HG03565 (cell line): ENCODE data around the gene TMEM219.
A peak's percentile ranks its signal among the peaks of the same experiment; 100 is the strongest.
"Not testable (repeated sequence)": the region's sequence is repeated elsewhere in the genome, so short reads cannot be mapped to it uniquely, and the experiment has no call there.

ENCODE experiments used
- ATAC-seq: cut with Tn5 transposase; IDR thresholded peaks from one replicate; pipeline ENCODE4 v1.9.1; 2021; ENCODE audit warnings: mild to moderate bottlenecking, moderate library complexity; ENCODE audit not compliant: unreplicated experiment

Gene TMEM219

DNA sequence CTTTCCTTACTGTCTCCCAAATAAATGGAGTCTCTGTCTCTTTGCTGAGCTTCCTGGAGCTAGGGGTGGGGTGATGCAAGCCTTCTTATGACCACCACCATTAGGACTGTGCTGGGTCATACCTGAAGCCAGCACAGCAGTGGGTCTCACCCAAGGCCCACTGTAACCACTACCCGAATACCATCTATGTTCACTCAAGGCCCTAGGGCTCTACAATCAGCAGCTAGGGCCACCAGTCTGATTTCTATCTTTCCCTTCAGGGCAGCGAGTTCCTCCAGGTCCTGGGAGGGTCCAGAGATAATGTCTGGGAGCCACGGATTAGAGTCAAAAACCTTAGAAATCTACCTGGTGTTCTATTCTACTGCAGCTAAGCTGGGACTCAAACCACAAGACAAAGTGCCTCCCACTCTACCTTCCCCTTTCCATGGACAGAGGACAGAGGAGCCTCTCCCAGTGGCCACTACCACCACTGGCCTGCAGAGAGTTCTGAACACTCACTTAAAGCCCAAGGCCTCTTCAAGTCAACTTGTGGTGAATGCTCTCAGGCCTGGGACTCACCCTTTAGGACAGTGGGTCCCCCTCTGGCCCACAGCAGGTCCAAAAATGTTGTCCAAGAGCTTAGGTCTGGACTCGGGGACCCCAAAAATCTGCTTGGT lies 10.9 kb upstream of the TMEM219 start:
- ATAC-seq, result no peak

GRCh38 chr16:29951625-29952365 lies 10.1 kb upstream of the TMEM219 start:
- ATAC-seq, result no peak

DNA sequence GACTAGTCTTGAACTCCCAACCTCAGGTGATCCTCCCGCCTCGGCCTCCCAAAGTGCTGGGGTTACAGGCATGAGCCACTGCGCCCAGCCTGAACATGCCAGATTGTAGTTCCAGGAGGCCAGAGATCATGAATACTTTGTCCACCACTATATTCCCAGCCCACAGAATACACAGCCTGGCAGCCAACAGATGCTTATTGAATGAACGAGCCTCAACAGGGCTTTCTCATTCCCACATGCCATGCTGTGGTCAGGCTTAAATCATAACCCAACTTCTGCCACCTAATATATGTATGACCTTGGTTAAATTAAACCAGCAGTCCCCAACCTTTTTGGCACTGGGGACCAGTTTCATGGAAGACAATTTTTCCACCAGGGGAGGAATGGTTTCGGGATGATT lies 3.1 kb upstream of the TMEM219 start:
- ATAC-seq, result no peak

GRCh38 chr16:29959293-29959692 lies 2.6 kb upstream of the TMEM219 start:
- ATAC-seq, result no peak

GRCh38 chr16:29959821-29960220 lies 2.1 kb upstream of the TMEM219 start:
- ATAC-seq, result not testable (repeated sequence)

- no peak for ATAC-seq
Observed at GRCh38 chr16:29961127-29961478, 776 bp upstream of the TMEM219 start.

DNA sequence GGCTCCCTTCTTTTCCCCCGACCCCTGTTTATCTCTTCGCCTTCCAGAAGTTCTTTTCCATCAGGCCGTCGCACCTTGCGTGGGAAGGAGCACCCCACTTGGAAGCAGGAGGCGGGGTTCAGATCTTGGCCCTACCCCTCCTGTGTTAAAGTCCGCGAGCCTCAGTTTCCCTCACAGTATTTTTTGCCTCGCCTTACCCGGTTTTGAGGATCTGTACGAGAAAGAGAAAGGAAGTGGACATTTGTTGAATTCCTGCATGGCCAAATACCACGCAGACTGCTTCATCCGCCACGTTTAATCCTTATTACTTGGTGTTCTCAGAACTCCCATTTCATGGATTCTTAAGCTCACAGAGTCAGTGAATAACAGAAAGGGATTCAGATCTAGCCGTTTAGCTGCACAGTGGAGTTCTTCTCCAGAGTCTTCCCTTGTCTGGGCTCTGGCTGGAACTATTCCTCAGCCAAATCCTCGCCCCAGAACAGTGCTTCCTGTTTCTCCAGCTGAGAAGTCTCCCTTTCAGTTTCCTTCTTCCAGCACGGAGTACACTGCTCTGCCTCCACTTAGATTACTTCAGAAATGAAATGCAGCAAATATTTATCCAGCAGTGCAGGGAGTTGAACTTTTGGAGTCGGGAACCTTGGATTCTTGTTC lies 590 bp downstream of the TMEM219 start:
- no peak for ATAC-seq

DNA sequence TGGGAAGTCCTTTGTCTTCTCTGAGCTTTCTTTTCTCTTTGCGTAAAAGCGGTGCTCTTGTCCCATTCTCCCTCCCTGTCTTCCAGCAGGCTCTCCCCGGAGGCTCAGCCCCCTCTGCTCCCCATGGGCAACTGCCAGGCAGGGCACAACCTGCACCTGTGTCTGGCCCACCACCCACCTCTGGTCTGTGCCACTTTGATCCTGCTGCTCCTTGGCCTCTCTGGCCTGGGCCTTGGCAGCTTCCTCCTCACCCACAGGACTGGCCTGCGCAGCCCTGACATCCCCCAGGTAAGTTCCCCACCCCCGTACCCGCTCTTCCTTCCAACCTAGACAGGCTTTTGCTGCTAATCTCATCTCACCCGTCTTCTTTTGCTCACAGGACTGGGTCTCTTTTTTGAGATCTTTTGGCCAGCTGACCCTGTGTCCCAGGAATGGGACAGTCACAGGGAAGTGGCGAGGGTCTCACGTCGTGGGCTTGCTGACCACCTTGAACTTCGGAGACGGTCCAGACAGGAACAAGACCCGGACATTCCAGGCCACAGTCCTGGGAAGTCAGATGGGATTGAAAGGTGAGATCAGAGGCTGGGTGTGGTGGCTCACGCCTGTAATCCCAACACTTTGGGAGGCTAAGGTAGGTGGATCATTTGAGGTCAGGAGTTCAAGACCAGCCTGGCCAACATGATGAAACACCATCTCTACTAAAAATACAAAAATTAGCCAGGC lies 1.3 kb downstream of the TMEM219 start:
- ATAC-seq, result no peak

- no peak for ATAC-seq
Observed at GRCh38 chr16:29968205-29968604, 6.3 kb downstream of the TMEM219 start.

DNA sequence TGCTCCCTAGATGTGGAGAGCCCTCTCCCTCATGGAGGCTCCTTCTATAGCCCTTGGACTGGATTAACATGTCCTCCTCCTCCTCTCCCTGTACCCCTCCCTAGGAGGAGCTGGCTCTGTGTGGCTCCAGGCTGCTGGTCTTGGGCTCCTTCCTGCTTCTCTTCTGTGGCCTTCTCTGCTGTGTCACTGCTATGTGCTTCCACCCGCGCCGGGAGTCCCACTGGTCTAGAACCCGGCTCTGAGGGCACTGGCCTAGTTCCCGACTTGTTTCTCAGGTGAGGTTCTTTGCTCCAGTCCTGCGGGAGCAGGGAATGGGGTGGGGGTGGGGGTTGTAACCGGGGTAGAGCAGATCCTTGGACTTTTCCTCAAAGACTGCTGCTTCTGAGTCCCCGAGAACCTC lies 9.4 kb downstream of the TMEM219 start:
- no peak for ATAC-seq

DNA sequence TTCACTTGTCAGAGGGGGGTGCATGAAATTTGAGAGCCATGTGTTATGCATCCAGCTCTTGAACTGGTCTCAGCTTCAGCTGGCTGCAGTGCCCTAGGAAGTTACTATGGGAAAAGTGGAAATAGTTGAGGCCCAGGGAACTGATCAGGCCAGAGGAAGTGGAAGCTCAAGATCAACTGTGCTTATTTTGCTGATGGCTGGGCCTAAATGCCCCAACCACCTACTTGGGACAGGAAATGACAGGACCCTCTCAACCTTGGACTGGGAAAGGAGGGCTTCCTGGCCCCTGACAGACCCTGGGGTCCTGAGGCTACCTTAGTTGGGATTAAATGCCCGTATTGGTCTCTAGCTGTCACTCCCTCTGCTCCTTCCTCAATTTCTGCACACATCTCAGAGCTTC lies 10.6 kb downstream of the TMEM219 start:
- no peak for ATAC-seq

DNA sequence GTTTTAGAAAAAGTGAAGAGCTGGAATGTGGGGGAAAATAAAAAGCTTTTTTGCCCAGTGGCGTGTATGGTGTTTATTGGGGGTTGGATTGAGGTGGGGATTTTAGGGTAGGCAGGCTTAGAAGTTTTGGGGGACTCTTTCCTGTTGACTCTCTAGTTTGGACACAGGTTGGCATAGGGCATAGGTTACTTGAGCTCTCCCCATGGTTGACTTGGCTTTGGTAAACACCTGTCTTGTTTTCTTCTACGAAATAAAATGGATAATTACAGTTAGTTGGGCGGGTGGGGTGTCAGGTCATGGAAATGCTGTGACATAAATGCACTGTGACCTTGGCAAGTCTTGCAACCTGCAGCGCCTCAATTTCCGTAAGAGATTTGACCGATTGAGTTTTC lies 11.1 kb downstream of the TMEM219 start:
- ATAC-seq, result no peak

GRCh38 chr16:29973384-29974246 lies 11.7 kb downstream of the TMEM219 start, which contains the start of gene TAOK2:
Gene TAOK2, plus strand, starts transcription at chr16:29973868. Its CDS starts 3,905 bp downstream, at chr16:29977773.
- ATAC-seq, result peak; percentile 92

GRCh38 chr16:29974291-29975133 lies 12.6 kb downstream of the TMEM219 start:
- ATAC-seq, result no peak

DNA sequence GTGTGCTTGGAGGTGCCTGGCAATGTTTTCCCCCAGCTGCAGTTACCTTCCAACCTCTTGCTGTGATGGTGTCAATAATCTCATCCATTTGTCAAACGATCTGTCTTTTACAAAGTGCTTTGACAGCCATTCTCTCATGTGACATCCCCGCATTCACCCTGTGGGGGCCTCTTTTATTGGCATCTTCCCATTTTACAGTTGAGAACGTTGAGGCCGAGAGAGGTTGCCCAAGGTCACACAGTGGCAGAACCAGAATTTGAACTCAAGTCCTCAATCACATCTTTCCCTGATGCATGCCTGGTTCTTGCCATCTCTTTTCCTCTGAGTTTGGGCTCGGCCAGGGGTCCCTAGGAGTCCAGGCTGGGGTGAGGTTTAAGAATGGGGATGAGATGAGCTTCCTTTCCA lies 13.3 kb downstream of the TMEM219 start:
- no peak for ATAC-seq

GRCh38 chr16:29975811-29976511 lies 14.1 kb downstream of the TMEM219 start:
- ATAC-seq, result no peak

GRCh38 chr16:29977063-29977825 lies 15.4 kb downstream of the TMEM219 start:
- ATAC-seq, result no peak

DNA sequence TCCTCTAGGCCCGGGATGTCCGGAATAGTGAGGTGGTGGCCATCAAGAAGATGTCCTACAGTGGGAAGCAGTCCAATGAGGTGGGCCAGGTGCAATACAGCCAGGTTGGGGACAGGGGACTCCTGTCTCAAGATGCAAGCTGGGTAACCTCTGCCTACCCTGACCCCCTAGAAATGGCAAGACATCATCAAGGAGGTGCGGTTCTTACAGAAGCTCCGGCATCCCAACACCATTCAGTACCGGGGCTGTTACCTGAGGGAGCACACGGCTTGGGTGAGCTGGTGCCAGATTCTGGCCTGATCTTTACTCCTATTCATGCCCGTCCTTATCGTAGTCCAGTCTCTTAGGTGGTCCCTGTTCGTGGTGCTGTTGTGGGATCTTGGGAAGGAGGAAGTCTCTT lies 16.2 kb downstream of the TMEM219 start:
- no peak for ATAC-seq
